T-helper 22 cell (primary cell): ENCODE measurements around the gene KRR1.
"Not testable (repeated sequence)": the region's sequence is repeated elsewhere in the genome, so short reads cannot be mapped to it uniquely, and the experiment has no call there.

Source experiments
- DNase-seq: peaks from one replicate; pipeline ENCODE4 v3.0.0-alpha.2; 2020; ENCODE audit warnings: low read depth

Gene KRR1

GRCh38 chr12:75476071-75476470 lies 35.3 kb downstream of the KRR1 start:
- DNase-seq, result no peak

- no peak for DNase-seq
Observed at GRCh38 chr12:75474116-75474515, 37.3 kb downstream of the KRR1 start.

DNA sequence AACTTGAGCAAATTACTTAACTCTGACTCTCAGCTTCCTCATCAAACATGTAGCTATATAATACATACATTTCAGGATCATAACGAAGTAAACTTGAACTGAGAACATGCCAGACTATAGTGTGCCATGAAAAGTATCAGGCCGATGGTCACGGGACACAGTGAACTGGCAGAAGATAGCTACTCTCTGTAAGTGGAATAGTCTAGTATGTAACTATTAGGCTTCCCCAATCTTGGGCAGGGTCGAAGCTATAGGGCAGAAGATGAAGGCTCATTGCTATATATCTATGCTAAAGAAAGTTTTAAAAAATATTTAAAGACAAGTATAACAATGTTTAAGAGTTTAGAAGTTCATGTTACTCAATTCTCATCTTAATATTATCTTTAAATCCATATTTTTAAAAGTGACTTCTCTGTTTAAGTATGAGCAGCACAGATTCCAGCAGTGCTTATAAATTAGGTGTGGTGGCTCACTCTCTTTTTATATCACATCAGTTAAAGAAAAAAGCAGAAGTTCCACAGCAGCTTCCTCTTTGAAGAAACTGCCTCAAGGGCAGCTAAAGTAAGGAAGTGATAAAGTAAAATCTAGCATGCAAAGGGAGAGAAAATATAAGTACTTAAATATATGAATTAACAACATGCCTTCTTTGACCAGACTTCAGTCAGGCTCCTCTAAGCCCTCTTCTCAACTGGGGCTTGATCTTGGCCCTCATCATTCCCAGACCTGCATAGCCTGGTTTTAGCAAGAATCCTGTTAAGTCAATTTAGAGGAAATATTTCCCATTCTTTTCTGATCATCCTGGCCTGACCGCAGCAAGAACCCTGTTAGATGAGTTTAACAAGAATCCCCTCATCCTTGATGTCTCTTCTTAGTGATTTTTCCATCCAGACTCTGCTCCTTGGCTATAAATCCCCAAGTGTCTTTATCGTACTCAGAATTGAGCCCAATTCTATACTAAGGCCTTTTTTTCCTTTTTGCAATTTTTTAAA lies 39.2 kb downstream of the KRR1 start:
- no peak for DNase-seq

DNA sequence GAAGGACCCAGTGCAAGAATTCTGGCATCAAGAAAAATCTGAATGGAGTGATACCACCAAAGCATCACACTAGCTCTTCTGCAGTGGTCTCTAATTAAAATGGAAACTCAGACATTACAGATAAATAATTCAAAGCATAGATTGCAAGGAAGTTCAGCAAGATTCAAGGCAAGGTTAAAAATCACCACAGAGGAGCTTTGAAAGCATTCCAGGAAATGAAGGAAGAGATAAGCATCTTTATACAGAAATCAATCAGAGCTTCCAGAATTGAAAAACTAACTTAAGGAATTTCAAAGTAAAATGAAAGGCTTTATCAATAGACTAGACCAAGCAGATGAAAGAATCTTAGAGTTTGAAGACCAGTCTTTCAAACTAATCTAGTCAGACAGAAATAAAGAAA lies 51.2 kb downstream of the KRR1 start:
- no peak for DNase-seq

- DNase-seq, result no peak
Observed at GRCh38 chr12:75459755-75460154, 51.7 kb downstream of the KRR1 start.

DNA sequence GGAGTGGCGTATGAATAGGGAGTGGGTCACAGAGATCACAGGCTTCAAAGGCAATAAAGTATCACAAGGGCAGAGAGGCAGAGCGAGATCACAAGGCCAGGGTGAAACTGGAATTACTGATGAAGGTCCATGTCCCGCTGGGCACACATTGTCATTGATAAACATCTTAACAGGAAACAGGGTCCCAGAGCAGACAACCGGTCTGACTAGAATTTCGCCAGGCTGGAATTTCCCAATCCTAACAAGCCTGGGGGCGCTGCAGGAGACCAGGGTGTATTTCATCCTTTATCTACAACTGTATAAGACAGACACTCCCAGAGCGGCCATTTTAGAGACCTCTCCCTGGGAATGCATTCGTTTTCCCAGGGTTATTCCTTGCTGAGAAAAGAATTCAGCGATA lies 53.5 kb downstream of the KRR1 start:
- not testable (repeated sequence) for DNase-seq

- no peak for DNase-seq
Observed at GRCh38 chr12:75457191-75457590, 54.2 kb downstream of the KRR1 start.

- no peak for DNase-seq
Observed at GRCh38 chr12:75455839-75456238, 55.6 kb downstream of the KRR1 start.

- no peak for DNase-seq
Observed at GRCh38 chr12:75452675-75453330, 58.6 kb downstream of the KRR1 start.

- no peak for DNase-seq
Observed at GRCh38 chr12:75447691-75448393, 63.6 kb downstream of the KRR1 start.

DNA sequence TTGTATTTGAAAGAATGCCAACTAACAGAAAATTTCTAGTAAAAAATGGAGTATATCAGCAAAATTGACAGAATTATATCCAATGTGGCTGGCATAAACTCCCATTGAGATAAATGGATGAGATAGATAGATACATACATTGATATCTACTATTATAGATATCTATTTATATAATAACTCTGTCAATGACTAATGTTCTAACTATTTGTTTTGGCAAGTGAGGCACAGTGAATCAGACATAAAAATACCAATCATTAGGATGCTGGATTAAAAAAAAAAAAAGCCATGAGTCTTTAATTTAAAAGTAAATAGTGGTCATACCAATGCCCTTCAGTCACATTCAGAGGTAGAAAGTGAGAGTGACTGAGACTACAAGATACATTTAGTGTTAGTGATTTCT lies 64.6 kb downstream of the KRR1 start:
- no peak for DNase-seq

DNA sequence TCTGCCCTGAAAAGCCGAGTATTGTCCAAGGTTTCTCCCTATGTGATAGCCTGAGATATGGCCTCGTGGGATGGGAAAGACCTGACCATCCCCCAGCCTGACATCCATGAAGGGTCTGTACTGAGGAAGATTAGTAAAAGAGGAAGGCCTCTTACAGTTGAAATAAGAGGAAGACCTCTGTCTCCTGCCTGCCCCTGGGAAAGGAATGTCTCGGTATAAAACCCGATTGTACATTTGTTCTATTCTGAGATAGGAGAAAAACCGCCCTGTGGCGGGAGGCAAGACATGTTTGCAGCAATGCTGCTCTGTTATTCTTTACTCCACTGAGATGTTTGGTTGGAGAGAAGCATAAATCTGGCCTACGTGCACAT lies 66.3 kb downstream of the KRR1 start:
- not testable (repeated sequence) for DNase-seq

DNA sequence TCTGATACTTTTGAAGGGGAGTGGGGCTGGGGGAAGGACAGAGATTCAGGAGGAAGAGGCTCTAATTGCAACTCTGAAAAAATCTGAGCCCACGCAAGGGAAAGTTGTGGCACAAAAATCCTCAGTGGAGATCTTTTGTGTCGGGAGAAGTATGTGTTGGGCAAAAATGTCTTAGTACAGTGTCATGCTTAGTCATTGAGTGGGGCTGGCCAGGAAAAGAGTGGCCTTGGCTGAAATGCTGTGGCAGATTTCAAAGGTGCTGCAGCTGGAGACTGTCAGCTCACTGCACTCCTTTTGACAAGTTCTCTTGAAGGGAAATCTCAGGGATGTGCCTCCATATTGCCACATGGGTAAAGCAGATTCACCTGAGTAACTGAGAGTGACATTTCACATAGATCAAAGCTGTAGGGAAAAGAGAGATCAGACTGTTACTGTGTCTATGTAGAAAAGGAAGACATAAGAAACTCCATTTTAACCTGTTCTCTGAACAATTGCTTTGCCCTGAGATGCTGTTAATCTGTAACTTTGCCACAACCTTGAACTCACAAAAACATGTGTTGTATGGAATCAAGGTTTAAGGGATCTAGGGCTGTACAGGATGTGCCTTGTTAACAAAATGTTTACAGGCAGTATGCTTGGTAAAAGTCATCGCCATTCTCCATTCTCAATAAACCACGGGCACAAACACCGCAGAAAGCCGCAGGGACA lies 66.8 kb downstream of the KRR1 start:
- no peak for DNase-seq

- no peak for DNase-seq
Observed at GRCh38 chr12:75443709-75444108, 67.7 kb downstream of the KRR1 start.

DNA sequence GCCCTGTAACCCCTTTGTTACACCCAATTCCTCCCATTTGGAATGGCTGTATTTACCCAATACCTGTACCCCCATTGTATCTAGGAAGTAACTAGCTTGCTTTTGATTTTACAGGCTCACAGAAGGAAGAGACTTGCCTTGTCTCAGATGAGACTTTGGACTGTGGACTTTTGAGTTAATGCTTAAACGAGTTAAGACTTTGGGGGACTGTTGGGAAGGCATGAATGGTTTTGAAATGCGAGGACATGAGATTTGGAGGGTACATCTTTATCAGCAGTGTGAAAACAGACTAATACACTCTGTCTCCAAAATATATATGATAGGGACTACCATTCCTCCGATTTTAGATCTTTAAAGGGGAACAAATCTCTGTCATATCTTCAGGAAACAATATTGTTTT lies 69.0 kb downstream of the KRR1 start:
- not testable (repeated sequence) for DNase-seq

- not testable (repeated sequence) for DNase-seq
Observed at GRCh38 chr12:75441687-75442449, 69.5 kb downstream of the KRR1 start.
